OCI-LY3 (cell line): ENCODE results near the gene APOA4.
"Not testable (repeated sequence)": the region's sequence is repeated elsewhere in the genome, so short reads cannot be mapped to it uniquely, and the experiment has no call there.

Source experiments
- H2AFZ ChIP-seq: fragments of 200-600, 300-600 bp; shearing (Covaris generic); 2 replicates; pipeline ENCODE4 v1.6.0; 2014; ENCODE audit warnings: antibody characterized with exemption, low read depth, low read length
- H3K27ac ChIP-seq: fragments of 200-600, 300-600 bp; sonication (generic); 2 replicates; pipeline ENCODE4 v1.5.1; 2014; ENCODE audit warnings: mild to moderate bottlenecking, low read length, moderate library complexity, mixed read lengths
- H3K27me3 ChIP-seq: fragments of 200-600, 300-600 bp; sonication (generic); 2 replicates; pipeline ENCODE4 v1.6.1; 2014; ENCODE audit warnings: low read depth, low read length, mixed read lengths
- H3K36me3 ChIP-seq: fragments of 200-600, 300-600 bp; sonication (generic); replicated peaks from 2 replicates; pipeline ENCODE3; 2014; ENCODE audit warnings: low read depth, low read length, mixed read lengths
- H3K4me1 ChIP-seq: fragments of 300-600, 200-600 bp; sonication (generic); 2 replicates; pipeline ENCODE4 v1.6.1; 2014; ENCODE audit warnings: low read length, mixed read lengths
- H3K4me2 ChIP-seq: fragments of 200-600, 300-600 bp; sonication (generic); 2 replicates; pipeline ENCODE4 v1.6.1; 2014; ENCODE audit warnings: low read length, mixed read lengths
- H3K4me3 ChIP-seq: fragments of 300-600, 200-600 bp; sonication (generic); 2 replicates; pipeline ENCODE4 v1.5.1; 2014; ENCODE audit warnings: antibody characterized with exemption, mild to moderate bottlenecking, low read length, moderate library complexity
- H3K79me2 ChIP-seq: fragments of 300-600, 200-600 bp; shearing (Covaris generic); 2 replicates; pipeline ENCODE4 v1.6.1; 2014; ENCODE audit warnings: mild to moderate bottlenecking, low read length, mixed read lengths
- H3K9ac ChIP-seq: fragments of 300-600, 200-600 bp; shearing (Covaris generic); 2 replicates; pipeline ENCODE4 v1.6.0; 2014; ENCODE audit warnings: mild to moderate bottlenecking, low read length, moderate library complexity
- H3K9me3 ChIP-seq: fragments of 200-600, 300-600 bp; shearing (Covaris generic); 2 replicates; pipeline ENCODE4 v1.6.1; 2014; ENCODE audit warnings: low read length, mixed read lengths; ENCODE audit not compliant: insufficient read depth
- H4K20me1 ChIP-seq: fragments of 200-600, 300-600 bp; sonication (generic); 2 replicates; pipeline ENCODE4 v1.6.1; 2016; ENCODE audit warnings: low read length, mixed read lengths; ENCODE audit not compliant: insufficient read depth
- CTCF ChIP-seq: fragments of 200-600, 300-600 bp; sonication (generic); IDR thresholded peaks from 2 replicates; pipeline ENCODE4 v1.5.1; 2014; ENCODE audit warnings: antibody characterized with exemption, low read length, low read depth
- EZH2phosphoT487 ChIP-seq: fragments of 200-600 bp; shearing (Covaris generic); IDR thresholded peaks from 2 replicates; pipeline ENCODE4 v1.6.1; 2018; ENCODE audit warnings: antibody characterized with exemption, mixed run types, low read depth

APOA4 gene

GRCh38 chr11:116835042-116835772 lies 12.1 kb upstream of the APOA4 start:
- Histone ChIP-seq H3K79me2 (no peaks in the 10 kb centered on the region), H3K36me3 (no peaks in the 10 kb centered on the region), H3K27ac (peak overlapping the region; percentile 20; the same call in 1 of the 2 replicates), H4K20me1 (no peaks in the 10 kb centered on the region), H3K9me3 (no peaks in the 10 kb centered on the region), H3K4me2 (peak overlapping the region; percentile 85), H2AFZ (peak overlapping the region; percentile 73), H3K27me3 (no peaks in the 10 kb centered on the region), H3K9ac (peak overlapping the region; percentile 83), H3K4me3 (peak overlapping the region; percentile 81), H3K4me1 (peaks cover 7% of the 10 kb centered on the region; the same call in 1 of the 2 replicates)
- TF ChIP-seq CTCF (no peak), EZH2phosphoT487 (no peak)

- peak overlapping the region; percentile 85 for H3K4me2 ChIP-seq
- H3K9ac ChIP-seq, H2AFZ ChIP-seq, H3K27ac ChIP-seq, H3K27me3 ChIP-seq, H3K79me2 ChIP-seq, H4K20me1 ChIP-seq, H3K4me1 ChIP-seq, H3K36me3 ChIP-seq, H3K9me3 ChIP-seq: not testable (repeated sequence)
- peak overlapping the region; percentile 81 for H3K4me3 ChIP-seq
Observed at GRCh38 chr11:116834535-116835041, 11.5 kb upstream of the APOA4 start.

GRCh38 chr11:116833816-116834534 lies 10.9 kb upstream of the APOA4 start:
- Histone ChIP-seq H4K20me1 (no peaks in the 10 kb centered on the region), H3K79me2 (no peaks in the 10 kb centered on the region), H3K9ac (no peak overlapping the region), H3K27ac (no peak overlapping the region), H2AFZ (no peak overlapping the region), H3K36me3 (no peaks in the 10 kb centered on the region), H3K4me2 (no peak overlapping the region), H3K9me3 (no peaks in the 10 kb centered on the region), H3K4me1 (peaks cover 7% of the 10 kb centered on the region; the same call in 1 of the 2 replicates), H3K27me3 (no peaks in the 10 kb centered on the region), H3K4me3 (no peak overlapping the region)
- TF ChIP-seq EZH2phosphoT487 (no peak), CTCF (no peak)

GRCh38 chr11:116833491-116833815 lies 10.3 kb upstream of the APOA4 start:
- Histone ChIP-seq H2AFZ (no peak overlapping the region), H3K4me3 (no peak overlapping the region)
- no peak for TF ChIP-seq EZH2phosphoT487
- no peak for TF ChIP-seq CTCF

More at GRCh38 chr11:116833491-116833815, 10.3 kb upstream of the APOA4 start:
- Histone ChIP-seq H3K4me1 (peaks cover 7% of the 10 kb centered on the region; the same call in 1 of the 2 replicates), H3K9me3 (no peaks in the 10 kb centered on the region), H4K20me1 (no peaks in the 10 kb centered on the region), H3K27me3 (no peaks in the 10 kb centered on the region), H3K27ac (no peak overlapping the region), H3K9ac (no peak overlapping the region), H3K79me2 (no peaks in the 10 kb centered on the region), H3K4me2 (no peak overlapping the region), H3K36me3 (no peaks in the 10 kb centered on the region)
